Upper lobe of right lung (tissue), 1 donor: ENCODE measurements around the gene UBALD1. TPM values are rescaled to one million over a fixed set of nuclear protein-coding genes. Genes with fewer than 3 reads are reported as not detected.
"Not testable (repeated sequence)": the region's sequence is repeated elsewhere in the genome, so short reads cannot be mapped to it uniquely, and the experiment has no call there.

ENCODE experiments used
- ATAC-seq: fragments of 200-7000 bp; cut with Tn5 transposase; one replicate; pipeline ENCODE4 v1.9.1; 2020; ENCODE audit warnings: mild to moderate bottlenecking, moderate library complexity
- DNase-seq: peaks from one replicate; pipeline ENCODE4 v3.0.0-alpha.2; 2020
- H3K27ac ChIP-seq: fragments of 200-600 bp; one replicate; pipeline ENCODE4 v1.8.0; 2022
- H3K27me3 ChIP-seq: fragments of 200-600 bp; one replicate; pipeline ENCODE4 v1.8.0; 2022; ENCODE audit warnings: mild to moderate bottlenecking
- H3K36me3 ChIP-seq: fragments of 200-600 bp; one replicate; pipeline ENCODE4 v1.8.0; 2022
- H3K4me1 ChIP-seq: fragments of 200-600 bp; one replicate; pipeline ENCODE4 v1.8.0; 2022
- H3K4me3 ChIP-seq: fragments of 200-600 bp; one replicate; pipeline ENCODE4 v1.8.0; 2022; ENCODE audit warnings: mild to moderate bottlenecking
- H3K9me3 ChIP-seq: fragments of 200-600 bp; one replicate; pipeline ENCODE4 v1.8.0; 2022
- intact Hi-C: fragments of 100-400 bp; cut with DNase I; formaldehyde crosslinking; loops from one replicate; pipeline ENCODE4 v1.11.0; 2022
- total RNA-seq: library from RNA; stranded (reverse); fragmentation: NEBNext Ultra II Directional; extraction: Animal tissue kit (Norgen Biotek cat#: 25700); gene quantifications from one replicate; pipeline ENCODE4 v1.2.1, GENCODE V29; 2021
- TF ChIP-seq, protein P1 (sequence below): fragments of 200-600 bp; IDR thresholded peaks from one replicate; pipeline ENCODE4 v1.8.0; 2022; ENCODE audit warnings: antibody characterized with exemption
- donor health status: DM: no; HTN: yes; CAD: no; lungs with severe emphysema.

UBALD1 gene
- total RNA-seq, 1 donor from 2014 or later, result 35.5 TPM

DNA sequence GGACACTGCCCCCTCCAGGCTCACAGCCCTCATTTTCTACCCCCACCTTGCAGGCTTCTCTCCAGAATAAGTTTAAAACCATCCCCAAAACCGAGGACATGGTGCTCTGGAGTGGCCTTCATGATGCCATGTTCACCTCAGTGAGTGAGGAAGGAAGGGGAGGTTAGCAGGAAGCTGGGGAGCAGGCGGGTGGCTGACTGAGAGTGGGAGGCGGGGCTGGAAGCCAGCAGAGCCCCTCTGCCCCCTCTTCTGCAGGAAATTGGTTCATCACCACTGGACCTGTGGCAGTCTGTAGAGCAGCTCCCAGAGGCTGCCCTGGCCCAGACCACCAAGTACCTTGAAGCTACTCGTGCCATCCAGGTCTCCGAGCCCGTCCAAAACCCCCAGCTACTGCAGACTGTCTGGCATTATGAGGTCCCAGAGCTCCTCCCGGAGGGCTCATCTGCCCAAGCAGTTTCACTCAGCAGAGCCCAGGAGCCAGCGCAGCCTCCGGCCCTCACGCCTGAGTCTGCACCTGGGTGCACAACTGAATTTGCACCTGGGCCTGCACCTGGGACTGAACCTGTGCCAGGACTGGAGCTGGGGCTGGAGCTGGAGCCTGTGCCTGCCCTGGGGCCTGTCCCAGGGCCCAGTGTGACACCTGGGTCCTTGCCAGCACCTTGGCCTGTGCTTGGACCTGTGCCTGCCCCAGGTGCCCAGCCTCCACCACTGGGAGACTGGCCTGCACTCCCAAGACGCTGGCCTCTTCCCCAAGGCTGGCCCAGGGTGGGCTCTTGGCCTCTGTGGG, 39.6 kb downstream of the UBALD1 start:
- Histone ChIP-seq H3K4me1 (no peaks in the 10 kb centered on the region), H3K27ac (no peak overlapping the region), H3K36me3 (no peaks in the 10 kb centered on the region), H3K4me3 (no peak overlapping the region), H3K27me3 (no peaks in the 10 kb centered on the region), H3K9me3 (no peaks in the 10 kb centered on the region)
- intact Hi-C loops, result loop anchor here (10.0 kb wide), 1 partner anchor 50 kb away; no protein-coding TSS in a partner anchor
- DNase-seq (no peak), ATAC-seq (peak; percentile 10)
- TF ChIP-seq, protein P1, sequence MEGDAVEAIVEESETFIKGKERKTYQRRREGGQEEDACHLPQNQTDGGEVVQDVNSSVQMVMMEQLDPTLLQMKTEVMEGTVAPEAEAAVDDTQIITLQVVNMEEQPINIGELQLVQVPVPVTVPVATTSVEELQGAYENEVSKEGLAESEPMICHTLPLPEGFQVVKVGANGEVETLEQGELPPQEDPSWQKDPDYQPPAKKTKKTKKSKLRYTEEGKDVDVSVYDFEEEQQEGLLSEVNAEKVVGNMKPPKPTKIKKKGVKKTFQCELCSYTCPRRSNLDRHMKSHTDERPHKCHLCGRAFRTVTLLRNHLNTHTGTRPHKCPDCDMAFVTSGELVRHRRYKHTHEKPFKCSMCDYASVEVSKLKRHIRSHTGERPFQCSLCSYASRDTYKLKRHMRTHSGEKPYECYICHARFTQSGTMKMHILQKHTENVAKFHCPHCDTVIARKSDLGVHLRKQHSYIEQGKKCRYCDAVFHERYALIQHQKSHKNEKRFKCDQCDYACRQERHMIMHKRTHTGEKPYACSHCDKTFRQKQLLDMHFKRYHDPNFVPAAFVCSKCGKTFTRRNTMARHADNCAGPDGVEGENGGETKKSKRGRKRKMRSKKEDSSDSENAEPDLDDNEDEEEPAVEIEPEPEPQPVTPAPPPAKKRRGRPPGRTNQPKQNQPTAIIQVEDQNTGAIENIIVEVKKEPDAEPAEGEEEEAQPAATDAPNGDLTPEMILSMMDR, result no peak

GRCh38 chr16:4573926-4574325, 40.8 kb downstream of the UBALD1 start:
- not testable (repeated sequence) for H3K27me3 ChIP-seq, H3K9me3 ChIP-seq, H3K4me1 ChIP-seq, H3K4me3 ChIP-seq, H3K36me3 ChIP-seq, H3K27ac ChIP-seq, DNase-seq, ATAC-seq
- intact Hi-C loops, result loop anchor here (10.0 kb wide), 1 partner anchor 49 kb away; no protein-coding TSS in a partner anchor

GRCh38 chr16:4572715-4573114, 42.0 kb downstream of the UBALD1 start:
- H3K4me3 ChIP-seq, result no peak overlapping the region
- no peaks in the 10 kb centered on the region for H3K27me3 ChIP-seq
- no peaks in the 10 kb centered on the region for H3K4me1 ChIP-seq
- ATAC-seq (peak; percentile 64), DNase-seq (no peak)
- intact Hi-C loops, result loop anchor here (10.0 kb wide), 1 partner anchor 48 kb away; no protein-coding TSS in a partner anchor
- TF ChIP-seq, protein P1, result no peak
- H3K27ac ChIP-seq, result no peak overlapping the region
- H3K9me3 ChIP-seq, result no peaks in the 10 kb centered on the region
- H3K36me3 ChIP-seq, result no peaks in the 10 kb centered on the region

DNA sequence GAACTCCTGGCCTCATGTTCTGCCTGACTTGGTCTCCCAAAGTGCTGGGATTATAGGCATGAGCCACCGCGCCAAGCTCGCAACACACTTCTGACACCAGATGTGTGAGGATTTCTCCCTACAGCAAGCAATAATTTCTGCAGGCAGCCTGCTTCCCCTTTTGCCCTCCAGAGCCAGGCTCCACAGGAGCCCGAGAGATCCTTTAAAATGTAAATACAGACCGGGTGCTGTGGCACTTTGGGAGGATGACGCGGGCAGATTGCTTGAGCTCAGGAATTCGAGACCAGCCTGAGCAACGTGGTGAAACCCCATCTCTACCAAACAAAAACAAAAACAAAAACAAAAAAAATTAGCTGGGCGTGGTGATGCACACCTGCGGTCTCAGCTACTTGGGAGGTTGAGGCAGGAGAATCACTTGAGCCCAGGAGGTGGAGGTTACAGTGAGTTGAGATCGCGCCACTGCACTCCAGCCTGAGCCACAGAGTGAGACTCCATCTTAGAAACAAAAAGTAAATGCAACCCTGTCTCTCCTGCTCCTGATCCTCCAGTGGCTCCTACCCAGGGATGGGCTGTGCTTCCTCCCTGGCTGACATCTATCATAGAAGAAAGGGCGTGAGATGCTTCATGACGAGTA, 43.9 kb downstream of the UBALD1 start:
- intact Hi-C loops, result loop anchor here (10.0 kb wide), 1 partner anchor 46 kb away; no protein-coding TSS in a partner anchor
- no peak for DNase-seq
- Histone ChIP-seq H3K27ac (no peak overlapping the region), H3K9me3 (no peaks in the 10 kb centered on the region), H3K4me1 (no peaks in the 10 kb centered on the region), H3K27me3 (no peaks in the 10 kb centered on the region), H3K4me3 (no peak overlapping the region), H3K36me3 (no peaks in the 10 kb centered on the region)
- ATAC-seq, result no peak
- TF ChIP-seq, protein P1, result no peak

- Histone ChIP-seq H3K4me3 (no peak overlapping the region), H3K36me3 (no peaks in the 10 kb centered on the region), H3K27me3 (no peaks in the 10 kb centered on the region), H3K27ac (no peak overlapping the region), H3K9me3 (no peaks in the 10 kb centered on the region), H3K4me1 (no peaks in the 10 kb centered on the region)
- intact Hi-C loops, result loop anchor here (10.0 kb wide), 1 partner anchor 45 kb away; no protein-coding TSS in a partner anchor
- TF ChIP-seq, protein P1, result no peak
- ATAC-seq, result no peak
- DNase-seq, result no peak
Observed at GRCh38 chr16:4570086-4570485, 44.6 kb downstream of the UBALD1 start.

DNA sequence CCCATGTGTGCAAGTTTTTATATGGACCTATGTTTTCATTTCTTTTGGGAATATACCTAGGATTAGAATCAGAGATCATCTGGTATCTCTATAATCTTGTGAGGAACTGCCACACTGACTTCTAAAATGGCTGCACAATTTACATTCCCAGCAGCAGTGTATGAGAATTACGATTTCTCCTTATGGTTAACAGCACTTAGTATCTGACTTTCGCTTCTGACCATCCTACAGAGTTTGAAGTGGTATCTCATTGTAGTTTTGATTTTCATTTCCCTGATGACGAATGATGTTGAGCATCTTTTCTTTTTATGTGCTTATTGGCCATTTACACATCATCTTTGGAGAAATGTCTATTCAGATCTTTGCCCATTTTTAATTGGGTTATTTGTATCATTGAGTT, 48.5 kb downstream of the UBALD1 start:
- no peak overlapping the region for H3K4me3 ChIP-seq
- H3K27ac ChIP-seq, result no peak overlapping the region
- no peaks in the 10 kb centered on the region for H3K9me3 ChIP-seq
- no peaks in the 10 kb centered on the region for H3K36me3 ChIP-seq
- TF ChIP-seq, protein P1, result no peak
- H3K27me3 ChIP-seq, result no peaks in the 10 kb centered on the region
- intact Hi-C loops, result no loop called here
- H3K4me1 ChIP-seq, result no peaks in the 10 kb centered on the region
- DNase-seq (no peak), ATAC-seq (no peak)
